ENCODE results near the gene SIRT3.
A peak's percentile ranks its signal among the peaks of the same experiment; 100 is the strongest.
"Not testable (repeated sequence)": the region's sequence is repeated elsewhere in the genome, so short reads cannot be mapped to it uniquely, and the experiment has no call there.

SIRT3 gene

DNA sequence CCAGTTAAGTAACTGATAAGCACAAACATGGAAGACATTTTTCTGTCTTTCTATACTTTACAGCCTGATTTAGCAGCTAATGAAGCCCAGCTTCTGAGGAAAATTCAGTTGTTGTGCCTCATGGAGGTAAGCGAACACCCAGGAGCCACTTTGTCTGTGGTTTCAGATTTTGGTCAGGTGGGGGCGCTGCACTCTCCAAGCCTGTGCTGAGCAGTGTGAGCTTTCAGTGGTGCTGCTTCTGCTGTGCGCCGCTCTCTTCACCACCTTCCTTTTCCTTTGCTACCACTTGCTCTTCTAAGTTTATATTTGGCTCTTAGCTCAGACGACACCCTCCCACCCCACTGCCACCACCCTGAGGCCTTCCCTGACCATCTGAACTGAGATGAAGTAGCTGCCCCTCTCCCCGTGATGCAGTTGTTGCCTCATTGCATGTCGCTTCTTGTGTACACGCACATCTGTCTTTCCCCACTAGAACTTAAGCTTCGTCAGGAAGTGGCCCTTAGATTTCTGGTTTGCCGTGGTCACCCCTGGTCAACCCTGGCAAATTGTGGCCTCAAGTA, 14.7 kb upstream of the SIRT3 start:
- peak; percentile 35 for DNase-seq (ENCODE audit: low read depth, low spot score)
- no peak overlapping the region for H3K4me3 ChIP-seq (ENCODE audit: low read length)

DNA sequence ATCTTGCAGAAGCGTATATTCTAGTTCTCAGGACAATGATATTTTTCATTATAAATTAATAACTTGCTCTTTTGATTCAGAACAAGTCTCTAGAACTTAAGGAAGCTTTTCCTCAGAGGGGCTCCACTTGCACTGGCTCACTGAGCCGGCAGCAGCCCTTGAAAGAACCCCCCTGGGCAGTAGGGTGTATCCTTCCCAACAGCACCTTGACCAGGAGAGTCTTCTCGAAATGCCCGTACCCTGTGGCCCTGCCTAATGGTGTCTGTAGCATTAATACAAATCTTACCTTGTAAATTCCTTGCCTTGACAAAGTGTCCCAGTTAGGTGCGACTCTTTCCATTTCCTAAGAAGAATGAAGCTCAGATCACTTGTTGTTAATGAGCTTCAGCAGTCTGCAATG, 14.1 kb upstream of the SIRT3 start:
- H3K4me3 ChIP-seq (ENCODE audit: low read length) = no peak overlapping the region
- DNase-seq (ENCODE audit: low read depth, low spot score) = no peak

DNA sequence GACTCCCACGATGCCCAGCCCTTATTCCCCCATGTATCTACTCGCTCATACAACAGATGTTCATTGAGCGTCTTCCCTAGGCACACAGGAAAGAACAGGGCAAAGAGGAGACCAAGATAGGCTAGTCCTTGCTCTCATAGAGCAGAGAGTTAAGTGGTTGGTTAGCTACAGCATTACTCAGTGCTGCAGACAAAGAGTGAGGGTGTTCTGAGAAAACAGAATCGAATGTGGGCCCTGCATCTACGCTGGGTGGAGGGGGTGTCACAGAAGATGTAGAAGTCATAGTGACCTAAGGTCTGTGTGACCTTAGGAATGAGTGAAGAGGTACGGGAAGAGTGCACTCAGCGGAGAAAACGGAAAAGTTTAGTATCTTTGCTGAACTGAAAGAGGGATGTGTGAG, 12.9 kb upstream of the SIRT3 start:
- no peak overlapping the region for H3K4me3 ChIP-seq (ENCODE audit: low read length)
- no peak for DNase-seq (ENCODE audit: low read depth, low spot score)

DNA sequence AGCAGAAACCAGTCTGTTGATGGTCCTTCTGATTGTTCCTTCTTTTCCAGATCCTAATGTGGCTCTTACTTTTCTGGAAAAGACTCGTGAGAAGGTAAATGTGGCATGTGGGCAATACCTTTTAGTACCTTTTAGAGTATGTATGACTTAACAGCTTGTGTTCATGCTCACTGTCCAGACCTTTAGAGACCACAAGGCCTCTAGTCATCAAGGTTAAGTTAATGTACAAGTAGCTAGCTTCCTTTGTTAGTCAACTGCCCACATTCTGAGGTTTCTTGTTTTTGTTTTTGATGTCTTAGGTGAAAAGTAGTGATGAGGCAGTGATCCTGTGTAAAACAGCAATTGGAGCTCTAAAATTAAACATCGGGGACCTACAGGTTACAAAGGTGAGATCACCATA, 8.2 kb upstream of the SIRT3 start:
- no peak for DNase-seq (ENCODE audit: low read depth, low spot score)
- no peak overlapping the region for H3K4me3 ChIP-seq (ENCODE audit: low read length)

DNA sequence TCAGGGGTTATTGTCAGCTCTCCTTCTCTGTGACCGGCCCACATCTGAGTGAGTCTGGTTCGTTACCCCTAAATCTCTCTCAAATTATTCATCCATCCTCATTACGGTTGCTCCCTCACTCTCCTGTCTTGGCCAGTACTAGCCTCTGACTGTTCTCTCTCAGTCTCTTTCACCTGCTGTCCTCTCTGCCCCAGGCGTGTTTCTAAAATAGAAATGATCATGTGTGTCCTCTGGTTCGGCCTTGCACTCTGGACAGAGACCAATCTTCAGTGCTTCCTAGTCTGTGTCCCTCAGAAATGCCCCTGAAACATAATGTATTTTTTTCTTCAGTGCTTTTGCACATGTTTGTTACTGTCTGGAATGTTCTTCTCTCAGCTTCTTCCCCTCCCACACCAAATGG, 5.5 kb upstream of the SIRT3 start:
- H3K4me3 ChIP-seq (ENCODE audit: low read length) = no peak overlapping the region
- no peak for DNase-seq (ENCODE audit: low read depth, low spot score)

DNA sequence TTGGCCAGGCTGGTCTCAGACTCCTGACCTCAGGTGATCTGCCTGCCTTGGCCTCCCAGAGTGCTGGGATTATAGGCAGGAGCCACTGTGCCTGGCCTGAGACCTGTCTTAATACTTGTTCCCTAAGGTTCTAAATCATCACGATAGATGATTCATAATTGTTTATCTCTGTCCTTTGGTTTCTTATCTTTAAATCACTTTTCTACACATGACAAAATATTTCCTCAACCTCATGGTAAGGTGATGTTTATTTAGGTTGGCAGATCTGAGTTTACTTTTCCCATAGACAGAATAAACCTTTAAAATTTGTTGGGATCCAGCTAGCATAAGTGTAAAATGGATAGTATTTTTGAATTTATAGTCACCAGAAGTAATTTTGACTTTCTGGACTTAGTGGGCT, 4.2 kb upstream of the SIRT3 start:
- no peak for DNase-seq (ENCODE audit: low read depth, low spot score)
- no peak overlapping the region for H3K4me3 ChIP-seq (ENCODE audit: low read length)

DNA sequence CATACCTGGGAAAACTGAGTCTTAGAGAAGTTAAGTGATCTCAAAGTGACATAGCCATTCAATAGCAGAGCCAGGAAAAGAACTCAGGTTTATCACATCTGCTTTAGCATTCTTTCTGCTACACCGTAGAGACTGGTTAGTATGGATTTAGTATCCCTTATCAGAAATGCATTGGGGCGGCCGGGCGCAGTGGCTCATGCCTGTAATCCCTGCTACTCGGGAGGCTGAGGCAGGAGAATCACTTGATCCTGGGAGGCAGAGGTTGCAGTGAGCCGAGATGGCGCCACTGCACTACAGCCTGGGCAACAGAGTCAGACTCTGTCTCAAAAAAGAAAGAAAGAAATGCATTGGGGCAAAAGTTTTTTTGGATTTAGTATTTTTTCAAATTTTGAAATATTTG, 2.2 kb upstream of the SIRT3 start:
- H3K4me3 ChIP-seq (ENCODE audit: low read length) = peak overlapping the region; percentile 73
- DNase-seq (ENCODE audit: low read depth, low spot score) = not testable (repeated sequence)

DNA sequence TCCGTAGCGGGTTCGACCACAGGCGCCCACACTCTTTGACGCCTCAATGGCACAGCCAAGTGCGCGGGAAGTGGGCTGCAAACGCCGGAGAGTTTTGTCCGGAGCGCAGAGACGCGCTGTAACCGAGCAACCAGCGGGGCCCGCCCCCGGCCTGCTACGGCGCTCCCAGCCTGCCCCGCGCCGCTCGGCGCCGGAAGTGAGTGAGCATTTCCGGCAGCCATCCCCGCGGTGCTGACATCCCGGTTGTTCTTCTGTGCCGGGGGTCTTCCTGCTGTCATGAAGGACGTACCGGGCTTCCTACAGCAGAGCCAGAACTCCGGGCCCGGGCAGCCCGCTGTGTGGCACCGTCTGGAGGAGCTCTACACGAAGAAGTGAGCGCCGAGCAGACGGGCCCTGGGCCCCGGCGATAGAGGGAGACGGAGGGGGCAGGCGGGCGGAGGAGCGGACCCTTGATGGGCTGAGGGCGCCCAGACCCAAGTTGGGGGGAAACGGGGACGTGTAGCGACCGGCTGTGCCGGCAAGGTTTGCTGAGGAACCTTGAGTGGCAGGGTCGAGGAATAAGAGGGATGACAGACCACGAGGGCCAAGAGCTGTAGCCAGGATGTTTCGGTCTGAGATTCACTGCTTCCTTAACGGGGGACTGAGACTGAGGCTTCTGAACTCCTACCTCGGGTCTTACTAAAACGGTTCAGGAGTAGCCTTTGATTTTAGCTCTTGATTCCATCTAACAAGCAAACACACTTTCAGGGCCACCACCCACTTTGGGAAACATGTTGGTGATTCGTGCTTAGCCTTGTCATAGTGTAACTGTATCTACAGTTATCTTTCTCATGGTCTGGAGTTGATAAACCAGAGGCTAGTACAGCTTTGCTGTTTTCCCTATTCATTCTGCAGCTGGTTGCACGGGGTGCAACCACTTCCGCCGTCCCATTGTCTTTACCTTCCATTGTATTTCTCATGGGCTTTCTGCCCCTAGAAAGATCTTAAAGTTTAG, 929 bp upstream of the SIRT3 start, which contains the start of gene PSMD13:
Gene PSMD13 (plus strand): TSS at position 203 of the 994 bp plus-strand sequence. CDS start 74 bp downstream, at position 277.
- DNase-seq (ENCODE audit: low read depth, low spot score) = peak; percentile 76
- H3K4me3 ChIP-seq (ENCODE audit: low read length) = peak within 1 kb of the TSS; percentile 84

DNA sequence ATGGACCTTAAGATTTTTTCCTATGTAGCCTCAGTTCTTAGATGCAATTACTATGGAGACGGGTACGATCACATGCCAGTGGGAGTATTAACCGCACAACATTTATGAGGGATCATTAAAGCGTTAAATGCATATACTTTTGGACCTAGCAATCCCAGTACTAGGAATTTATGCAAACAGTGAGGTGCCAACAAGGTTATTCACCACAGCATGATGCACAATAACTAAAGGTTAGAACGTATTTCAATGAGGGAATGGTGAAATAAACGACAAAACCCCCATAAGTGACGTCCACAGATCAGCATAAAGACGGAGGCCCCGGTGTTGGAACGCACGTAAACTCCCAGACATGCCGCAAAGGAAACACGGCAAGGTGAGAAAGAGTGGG, 539 bp downstream of the SIRT3 start:
- H3K4me3 ChIP-seq (ENCODE audit: low read length) = peak overlapping the region; percentile 84
- DNase-seq (ENCODE audit: low read depth, low spot score) = no peak

DNA sequence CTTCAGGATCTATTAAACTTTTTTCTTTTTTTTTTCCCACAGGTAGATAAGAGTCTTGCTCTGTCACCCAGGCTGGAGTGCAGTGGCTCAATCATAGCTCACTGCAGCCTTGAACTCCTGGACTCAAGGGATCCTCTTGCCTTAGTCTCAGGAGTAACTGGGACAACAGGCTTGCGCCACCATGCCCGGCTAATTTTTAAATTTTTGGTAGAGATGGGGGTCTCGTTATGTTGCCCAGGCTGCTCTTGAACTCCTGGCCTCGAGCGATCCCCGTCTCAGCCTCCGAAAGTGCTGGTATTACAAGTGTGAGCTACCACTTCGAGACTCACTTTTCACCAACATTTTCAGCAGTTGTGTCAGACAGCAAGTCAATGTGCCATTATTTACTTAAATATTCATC, 962 bp downstream of the SIRT3 start:
- DNase-seq (ENCODE audit: low read depth, low spot score) = no peak
- H3K4me3 ChIP-seq (ENCODE audit: low read length) = peak overlapping the region; percentile 84

DNA sequence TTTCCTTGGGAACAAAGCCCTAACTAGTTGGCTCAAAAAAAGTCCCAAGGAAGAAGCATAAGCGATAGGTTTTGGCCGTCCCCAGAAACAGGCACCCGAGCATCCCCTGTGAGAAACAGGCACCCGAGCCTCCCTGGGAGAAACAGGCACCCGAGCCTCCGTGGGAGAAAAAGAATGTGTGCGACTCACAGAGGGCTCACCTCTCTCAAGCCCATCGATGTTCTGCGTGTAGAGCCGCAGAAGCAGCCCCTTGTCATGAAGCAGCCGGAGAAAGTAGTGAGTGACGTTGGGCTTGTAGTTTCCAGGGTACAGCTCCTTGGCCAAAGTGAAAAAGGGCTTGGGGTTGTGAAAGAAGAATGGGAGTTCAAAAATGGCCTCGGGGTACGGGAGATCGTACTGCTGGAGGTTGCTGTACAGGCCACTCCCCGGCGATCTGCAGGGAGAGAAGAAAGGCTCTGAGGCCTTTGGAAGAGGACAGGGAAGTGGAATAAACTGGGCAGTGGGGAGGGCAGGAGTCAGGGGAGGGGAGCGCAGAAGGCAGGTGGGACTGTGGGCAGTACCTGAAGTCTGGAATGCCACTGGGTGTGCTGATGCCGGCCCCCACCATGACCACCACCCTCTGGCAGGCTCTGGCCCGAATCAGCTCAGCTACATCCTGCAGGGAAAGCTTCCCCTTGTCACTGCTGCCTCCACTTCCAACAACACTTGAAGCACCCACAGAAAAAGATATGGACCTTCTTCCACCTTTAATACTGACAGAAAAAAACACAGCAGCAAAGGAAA, 3.2 kb downstream of the SIRT3 start:
- no peak for DNase-seq (ENCODE audit: low read depth, low spot score)

DNA sequence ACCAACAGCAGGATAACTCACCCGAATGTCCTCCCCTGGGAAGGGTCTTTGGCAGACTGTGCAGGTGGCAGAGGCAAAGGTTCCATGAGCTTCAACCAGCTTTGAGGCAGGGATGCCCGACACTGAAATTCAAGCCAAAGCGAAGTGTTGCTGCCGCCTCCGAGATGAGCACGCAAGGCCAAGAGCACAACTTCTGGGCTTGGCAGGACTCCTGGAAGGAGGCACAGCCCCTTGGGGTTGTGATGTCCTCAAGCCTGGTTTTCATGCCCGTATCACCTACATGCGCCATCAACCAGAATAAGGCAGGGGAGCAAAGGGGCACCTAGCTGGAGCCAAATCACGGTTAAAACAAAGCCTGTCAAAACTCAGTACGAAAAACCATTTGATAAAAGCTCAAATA, 5.7 kb downstream of the SIRT3 start:
- no peak overlapping the region for H3K4me3 ChIP-seq (ENCODE audit: low read length)
- no peak for DNase-seq (ENCODE audit: low read depth, low spot score)

More for the DNA sequence above, 3.2 kb downstream of the SIRT3 start:
- no peak overlapping the region for H3K4me3 ChIP-seq (ENCODE audit: low read length)

DNA sequence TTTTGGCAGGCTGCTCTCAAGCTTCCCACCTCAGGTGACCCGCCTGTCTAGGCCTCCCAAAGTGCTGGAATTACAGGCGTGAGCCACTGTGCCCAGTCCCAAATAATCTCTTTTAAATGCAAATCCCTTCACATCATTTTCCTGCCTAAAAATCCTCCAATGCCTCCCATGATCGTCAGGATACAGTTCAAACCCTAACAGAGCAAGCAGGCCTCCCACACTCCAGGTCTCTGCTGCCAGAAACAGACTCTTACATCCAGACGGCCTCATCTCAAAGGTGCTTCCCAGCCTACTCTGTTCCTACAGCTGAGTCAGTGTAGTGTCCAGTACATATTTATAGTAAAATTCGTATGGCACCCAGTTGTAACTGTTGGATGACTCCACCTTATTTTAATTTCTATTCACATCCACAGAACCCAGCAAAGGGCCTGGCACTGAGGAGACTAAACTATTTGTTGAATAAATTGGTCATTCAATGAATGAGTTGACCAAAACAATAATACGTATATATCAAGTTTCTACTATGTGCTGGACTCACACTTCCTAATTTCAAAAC, 8.2 kb downstream of the SIRT3 start:
- DNase-seq (ENCODE audit: low read depth, low spot score) = no peak
- no peak overlapping the region for H3K4me3 ChIP-seq (ENCODE audit: low read length)

DNA sequence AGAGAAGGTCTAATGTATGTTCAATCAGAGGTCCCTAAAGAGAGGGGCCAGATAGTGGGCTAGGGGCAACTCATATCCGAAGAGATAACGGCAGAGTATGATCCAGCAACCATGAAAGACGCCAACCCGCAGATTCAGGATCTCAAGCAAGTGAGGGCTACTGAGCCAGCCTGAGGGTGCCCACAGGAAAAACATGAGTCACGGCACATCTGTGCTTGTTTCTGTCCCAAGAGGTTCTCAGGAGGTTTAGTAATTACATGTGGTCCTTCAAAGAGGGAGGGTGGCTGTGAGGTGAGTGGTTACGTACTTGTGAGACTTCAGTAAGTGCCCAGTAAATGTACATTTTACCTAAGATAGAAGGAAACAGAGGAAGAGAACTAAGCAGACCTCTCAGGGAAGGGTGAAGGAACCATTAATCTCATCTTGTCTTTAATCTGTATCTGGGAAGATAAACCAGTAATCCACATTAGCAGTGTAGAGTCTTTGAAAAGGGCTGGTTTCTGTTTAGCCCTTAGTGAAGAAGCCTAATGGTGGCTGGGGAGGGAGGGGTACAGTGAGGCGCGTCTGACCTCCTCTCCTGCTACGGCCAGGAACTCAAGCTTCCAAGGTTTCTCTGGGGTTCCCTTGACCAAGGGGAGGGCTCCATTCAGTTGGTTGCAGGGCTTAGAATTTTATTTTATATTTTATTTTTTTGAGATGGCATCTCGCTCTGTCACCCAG, 10.2 kb downstream of the SIRT3 start:
- no peak for DNase-seq (ENCODE audit: low read depth, low spot score)
- H3K4me3 ChIP-seq (ENCODE audit: low read length) = no peak overlapping the region

DNA sequence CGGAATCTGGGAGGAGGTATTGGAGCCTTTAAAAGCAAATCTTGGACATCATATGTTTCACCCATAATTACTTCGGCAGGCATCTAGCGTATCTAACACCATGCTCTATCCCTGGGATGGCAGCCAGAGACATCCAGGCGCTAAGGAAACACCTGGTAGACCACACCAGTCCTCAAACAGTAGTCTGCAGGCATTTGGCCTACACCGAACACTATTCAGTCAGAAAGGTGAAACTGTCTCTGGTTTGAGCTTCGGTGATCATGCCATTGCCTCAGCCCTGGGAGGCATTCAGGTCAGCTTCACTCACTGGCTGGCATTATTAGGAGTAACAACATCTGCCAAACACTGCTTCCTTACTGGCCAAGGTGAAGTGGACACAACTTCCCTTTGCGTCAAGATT, 11.7 kb downstream of the SIRT3 start:
- H3K4me3 ChIP-seq (ENCODE audit: low read length) = no peak overlapping the region
- DNase-seq (ENCODE audit: low read depth, low spot score) = no peak

DNA sequence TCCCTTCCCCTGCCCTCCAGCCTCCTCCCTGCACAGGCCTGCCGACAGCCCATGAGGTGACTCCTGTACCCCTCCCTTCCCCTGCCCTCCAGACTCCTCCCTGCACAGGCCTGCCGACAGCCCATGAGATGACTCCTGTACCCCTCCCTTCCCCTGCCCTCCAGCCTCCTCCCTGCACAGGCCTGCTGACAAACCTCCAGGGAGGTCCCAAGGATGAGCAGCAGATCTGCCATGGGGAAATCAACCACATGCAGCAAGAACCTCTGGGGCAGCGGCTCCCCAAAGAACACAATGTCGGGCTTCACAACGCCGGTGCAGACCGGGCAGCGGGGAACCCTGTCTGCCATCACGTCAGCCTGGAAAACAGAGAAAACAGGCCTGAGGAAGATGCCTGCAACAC, 12.3 kb downstream of the SIRT3 start:
- H3K4me3 ChIP-seq (ENCODE audit: low read length) = no peak overlapping the region
- DNase-seq (ENCODE audit: low read depth, low spot score) = no peak

DNA sequence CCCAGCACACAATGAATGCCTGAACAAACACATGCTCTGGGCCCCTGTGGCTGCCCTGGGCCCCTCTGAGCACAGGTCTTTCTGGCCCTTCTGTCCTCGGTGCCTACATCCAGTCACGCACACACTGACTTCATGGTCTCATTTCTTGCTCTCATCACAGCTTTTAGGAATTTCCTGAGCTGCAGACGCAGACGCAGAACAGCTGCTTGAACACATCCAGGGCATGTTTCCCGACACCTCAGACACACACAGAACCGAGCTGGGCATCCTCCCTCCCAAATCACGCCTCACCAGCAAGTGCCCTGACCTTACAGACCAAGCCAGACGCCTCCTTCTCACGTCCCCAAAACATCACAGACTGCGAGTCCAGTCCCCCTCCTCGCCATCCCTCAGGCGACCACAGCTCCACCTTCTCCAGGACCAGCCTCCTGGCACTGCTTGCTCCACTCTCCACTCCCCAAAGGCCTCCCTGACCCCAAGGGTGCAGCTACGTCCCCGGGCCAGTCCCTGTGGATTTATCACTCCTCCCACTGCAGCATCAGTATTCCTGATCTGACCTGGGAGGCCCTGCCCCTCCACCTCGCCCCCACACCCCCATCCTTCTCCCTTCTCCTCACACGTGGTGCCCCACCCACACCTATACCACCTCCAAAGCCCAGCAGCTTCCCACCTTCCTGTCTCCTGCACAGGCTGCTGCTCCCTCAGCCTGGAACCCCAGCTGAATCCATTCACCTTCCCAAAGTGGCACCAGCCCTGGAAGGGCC, 12.9 kb downstream of the SIRT3 start:
- no peak overlapping the region for H3K4me3 ChIP-seq (ENCODE audit: low read length)
- no peak for DNase-seq (ENCODE audit: low read depth, low spot score)

Data from Jurkat, Clone E6-1 (cell line).